HCT116 (cell line): Measurements from ENCODE around the gene NGEF. TPM values are rescaled to one million over a fixed set of nuclear protein-coding genes. Genes with fewer than 3 reads are reported as not detected.

ENCODE experiments used
- ATAC-seq: fragments of 200-7000 bp; cut with Tn5 transposase; 2 replicates; pipeline ENCODE4 v1.9.1; 2020; ENCODE audit warnings: mild to moderate bottlenecking, moderate library complexity
- BruUV-seq: library from RNA; stranded (reverse); fragments of 400-500 nt; replicated peaks from 2 replicates; lab custom pipeline; 2021; lab: Mats Ljungman, UMichigan
- CTCF ChIA-PET: fragments of 300-600 bp; sonication (Branson Sonifier 250); formaldehyde crosslinking; loops from one replicate; lab custom pipeline; 2021; ENCODE audit warnings: antibody characterized with exemption; lab: Charles Lee
- POLR2A ChIA-PET: fragments of 300-600, 350-600 bp; sonication (Branson Sonifier 250); formaldehyde crosslinking; loops from one replicate; lab custom pipeline; 2021; ENCODE audit warnings: antibody characterized with exemption; lab: Charles Lee
- RAD21 ChIA-PET, 2 experiments: fragments of 300-600 bp; sonication (Branson Sonifier 250); formaldehyde crosslinking; loops; one replicate each; lab custom pipeline; 2023; ENCODE audit warnings: low total read pairs in 2 of 2; ENCODE audit not compliant: uncharacterized antibody in 2 of 2, unreplicated experiment in 2 of 2, low non-redundant PET in 1 of 2; lab: Charles Lee
- DNase-seq: peaks from one replicate; pipeline ENCODE4 v3.0.0-alpha.2; 2010; ENCODE audit warnings: low read depth, low spot score
- H2AFZ ChIP-seq: fragments of 200-600 bp; shearing (Covaris generic), sonication (generic); 2 replicates; pipeline ENCODE4 v1.6.1; 2017; ENCODE audit warnings: low read depth, mixed run types, mixed read lengths, antibody characterized with exemption, low read length; ENCODE audit not compliant: poor library complexity, severe bottlenecking
- H3K27ac ChIP-seq: 2 replicates; pipeline ENCODE4 v1.5.1; 2012; ENCODE audit warnings: low read depth, low read length
- H3K27me3 ChIP-seq: fragments of 200-600 bp; sonication (generic); 2 replicates; pipeline ENCODE4 v1.6.1; 2016; ENCODE audit warnings: mixed run types, low read length, mixed read lengths; ENCODE audit not compliant: insufficient read depth
- H3K36me3 ChIP-seq, 2 experiments: fragments of 200-500 bp in 1 of 2; fragments of 200-600 bp in 1 of 2; sonication (Bioruptor generic) in 1 of 2; sonication (generic) in 1 of 2; 2 replicates each; pipeline versions ENCODE4 v1.5.1 to v1.6.1; 2014 to 2016; ENCODE audit warnings: low read length in 2 of 2, inconsistent platforms in 1 of 2, mixed read lengths in 1 of 2, mixed run types in 1 of 2; ENCODE audit not compliant: insufficient read depth in 2 of 2, control insufficient read depth in 1 of 2
- H3K4me1 ChIP-seq, 2 experiments: fragments of 200-600 bp in 1 of 2; sonication (generic) in 1 of 2; 2 replicates each; pipeline versions ENCODE4 v1.5.1 to v1.6.1; 2012 to 2017; ENCODE audit warnings: low read length in 2 of 2, inconsistent platforms in 1 of 2, mild to moderate bottlenecking in 1 of 2, mixed read lengths in 1 of 2, mixed run types in 1 of 2, moderate library complexity in 1 of 2; ENCODE audit not compliant: insufficient read depth in 2 of 2, control insufficient read depth in 1 of 2
- H3K4me2 ChIP-seq: fragments of 200-600 bp; sonication (generic); 2 replicates; pipeline ENCODE4 v1.6.1; 2017; ENCODE audit warnings: mixed run types, low read length, mixed read lengths
- H3K4me3 ChIP-seq, 2 experiments: fragments of 200-600 bp in 1 of 2; sonication (generic) in 1 of 2; replicated peaks in 1 of 2; 2 replicates each; pipeline ENCODE4 v1.5.1; 2011 to 2016; ENCODE audit warnings: low read length in 2 of 2, control low read depth in 1 of 2, low read depth in 1 of 2, mild to moderate bottlenecking in 1 of 2, mixed read lengths in 1 of 2, mixed run types in 1 of 2
- H3K79me2 ChIP-seq: fragments of 200-600 bp; sonication (generic); 2 replicates; pipeline ENCODE4 v1.6.1; 2017; ENCODE audit warnings: mild to moderate bottlenecking, mixed run types, low read length, moderate library complexity, mixed read lengths; ENCODE audit not compliant: insufficient read depth
- H3K9ac ChIP-seq: fragments of 200-600 bp; sonication (generic); 2 replicates; pipeline ENCODE4 v1.6.1; 2016; ENCODE audit warnings: low read length, mixed read lengths
- H3K9me2 ChIP-seq: fragments of 200-600 bp; sonication (generic), shearing (Covaris generic); 2 replicates; pipeline ENCODE4 v1.6.1; 2017; ENCODE audit warnings: mixed run types, mild to moderate bottlenecking, moderate library complexity; ENCODE audit not compliant: insufficient read depth
- H3K9me3 ChIP-seq, 2 experiments: fragments of 200-500 bp in 1 of 2; fragments of 200-600 bp in 1 of 2; sonication (Bioruptor generic) in 1 of 2; sonication (generic) in 1 of 2; 2 replicates each; pipeline ENCODE4 v1.6.1; 2014 to 2017; ENCODE audit warnings: low read length in 2 of 2, mixed read lengths in 2 of 2, inconsistent platforms in 1 of 2, low read depth in 1 of 2, mild to moderate bottlenecking in 1 of 2, mixed run types in 1 of 2, moderate library complexity in 1 of 2; ENCODE audit not compliant: control insufficient read depth in 1 of 2, insufficient read depth in 1 of 2
- H4K20me1 ChIP-seq: fragments of 200-600 bp; sonication (generic), shearing (Covaris generic); 2 replicates; pipeline ENCODE4 v1.6.1; 2017; ENCODE audit warnings: mixed run types, mild to moderate bottlenecking, moderate library complexity; ENCODE audit not compliant: insufficient read depth
- ATF3 ChIP-seq: IDR thresholded peaks from 2 replicates; pipeline ENCODE4 v1.6.1; 2012
- MAX ChIP-seq: IDR thresholded peaks from 2 replicates; pipeline ENCODE4 v1.6.1; 2012
- POLR2A ChIP-seq: IDR thresholded peaks from 2 replicates; pipeline ENCODE4 v1.7.0; 2011; ENCODE audit warnings: borderline replicate concordance; ENCODE audit not compliant: insufficient read depth, insufficient read length; ENCODE audit errors: extremely low read depth
- POLR2AphosphoS5 ChIP-seq: IDR thresholded peaks from 2 replicates; pipeline ENCODE4 v1.6.1; 2011; ENCODE audit warnings: mild to moderate bottlenecking, low read depth, low read length, moderate library complexity
- RAD21 ChIP-seq: IDR thresholded peaks from 2 replicates; pipeline ENCODE4 v1.6.1; 2012; ENCODE audit warnings: low read depth, mild to moderate bottlenecking
- SIN3A ChIP-seq: IDR thresholded peaks from 2 replicates; pipeline ENCODE4 v1.6.1; 2012; ENCODE audit warnings: low read depth
- SP1 ChIP-seq: IDR thresholded peaks from 2 replicates; pipeline ENCODE4 v1.6.1; 2012; ENCODE audit warnings: low read depth
- SRF ChIP-seq: IDR thresholded peaks from 2 replicates; pipeline ENCODE4 v1.6.1; 2012; ENCODE audit warnings: low read depth
- TCF7L2 ChIP-seq: IDR thresholded peaks from 2 replicates; pipeline ENCODE4 v1.7.0; 2011; ENCODE audit warnings: borderline replicate concordance, inconsistent platforms; ENCODE audit not compliant: insufficient read depth, insufficient read length; ENCODE audit errors: extremely low read depth
- YY1 ChIP-seq: IDR thresholded peaks from 2 replicates; pipeline ENCODE4 v1.6.1; 2011; ENCODE audit warnings: low read length, low read depth, moderate library complexity, mild to moderate bottlenecking; ENCODE audit not compliant: insufficient replicate concordance; ENCODE audit errors: extremely low read depth
- ZNF274 ChIP-seq: fragments of 200-500 bp; sonication (Bioruptor generic); IDR thresholded peaks from 2 replicates; pipeline ENCODE4 v1.6.1; 2014; ENCODE audit warnings: mild to moderate bottlenecking, low read depth, low read length, inconsistent platforms
- intact Hi-C: fragments of 100-400 bp; cut with micrococcal nuclease; formaldehyde crosslinking; loops from 2 replicates; pipeline ENCODE4 v1.10.0; 2022
- total RNA-seq: library from RNA; stranded (reverse); gene quantifications from one replicate; pipeline ENCODE4 v1.2.1, GENCODE V29; 2021; ENCODE audit not compliant: unreplicated experiment

NGEF gene
- total RNA-seq, 1 experiment from 2014 or later, result 12.6 TPM

- ATAC-seq (peak; percentile 89), DNase-seq (peak; percentile 77)
- H3K27me3 ChIP-seq, result no peaks in the 10 kb centered on the region
- no peaks in the 10 kb centered on the region for H4K20me1 ChIP-seq
- peak overlapping the region; percentile 97 for H3K4me2 ChIP-seq
- ChIA-PET RAD21 (interaction anchor here in 1 of 2 experiments (1.0 kb wide), 1 partner anchor 138 kb away, joined by 5 read pairs; no protein-coding TSS in a partner anchor), CTCF (interaction anchor here (1.5 kb wide), 1 partner anchor 137 kb away, joined by 6 read pairs; no protein-coding TSS in a partner anchor), POLR2A (interaction anchor here (1.2 to 1.5 kb wide), 4 partner anchors 8 to 12 kb away, joined by 4 to 10 read pairs (median 6); no protein-coding TSS in a partner anchor)
- H3K27ac ChIP-seq, result peak overlapping the region; percentile 43; the same call in 1 of the 2 replicates
- H3K79me2 ChIP-seq, result no peaks in the 10 kb centered on the region
- peak overlapping the region; percentile 39 for H2AFZ ChIP-seq
- H3K9me3 ChIP-seq, result no peaks in the 10 kb centered on the region
- TSS peak; percentile 56 for BruUV-seq
- H3K4me3 ChIP-seq, result peak overlapping the region; percentile 64
- peak overlapping the region; percentile 58 for H3K9ac ChIP-seq
- TF ChIP-seq SRF (no peak), MAX (peak; percentile 88), ZNF274 (no peak), TCF7L2 (peak; percentile 61), RAD21 (peak; percentile 34; the same call in 1 of the 2 replicates), POLR2A (no peak), ATF3 (no peak), YY1 (peak; percentile 2), POLR2AphosphoS5 (peak; percentile 82), SP1 (peak; percentile 76), SIN3A (no peak)
- H3K9me2 ChIP-seq, result no peaks in the 10 kb centered on the region
- peaks cover 15 to 39% of the 10 kb centered on the region in 2 experiments for H3K4me1 ChIP-seq
- intact Hi-C loops, result loop anchor here (5.0 kb wide), 1 partner anchor 96 kb away; no protein-coding TSS in a partner anchor
- H3K36me3 ChIP-seq, result no peaks in the 10 kb centered on the region
Measured at GRCh38 chr2:232890896-232891601, 122.0 kb downstream of the NGEF start.
